HG03520 (cell line): Measurements from ENCODE around the gene FOXP1.

Experiments
- ATAC-seq: cut with Tn5 transposase; IDR thresholded peaks from one replicate; pipeline ENCODE4 v1.9.1; 2021; ENCODE audit warnings: mild to moderate bottlenecking, moderate library complexity; ENCODE audit not compliant: unreplicated experiment

FOXP1 gene

DNA sequence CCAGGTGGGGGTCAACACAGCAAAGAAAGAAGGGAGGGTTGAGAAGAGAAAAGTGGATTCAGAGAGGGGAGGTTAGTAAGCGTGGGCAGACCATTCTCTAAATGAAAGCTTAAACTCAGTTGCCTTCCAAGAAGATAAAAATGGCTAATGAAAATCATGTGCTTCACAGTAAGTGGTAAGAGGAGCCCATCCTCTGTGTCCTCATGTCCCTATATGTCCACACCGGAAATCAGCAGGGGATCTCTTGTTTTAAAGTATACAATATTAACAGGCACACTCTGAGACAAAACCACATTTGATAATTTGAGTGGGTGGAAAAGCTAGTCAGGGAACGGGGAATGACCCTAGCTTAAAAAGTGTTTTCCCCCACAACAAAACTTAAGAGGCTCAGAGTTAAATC lies 4.4 kb upstream of the FOXP1 start:
- no peak for ATAC-seq

DNA sequence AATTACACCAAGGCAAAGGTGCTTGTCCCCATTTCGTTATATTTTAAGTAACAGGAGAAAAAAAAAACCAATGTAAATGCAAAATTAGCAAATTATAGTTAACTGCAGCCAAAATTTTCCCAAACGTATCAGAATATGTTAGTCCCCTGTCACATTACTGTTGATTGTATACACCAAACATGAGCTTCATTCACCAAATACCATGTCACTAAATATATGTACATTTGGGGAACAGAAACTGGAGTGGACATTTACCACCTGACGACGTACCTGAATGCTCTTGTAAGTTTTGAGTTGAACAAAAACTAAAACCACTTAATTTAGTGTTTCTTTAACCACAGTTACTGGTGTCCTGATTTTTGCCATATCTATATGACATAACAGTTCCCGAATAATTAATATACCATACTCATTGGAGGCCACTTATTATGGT lies 3.3 kb upstream of the FOXP1 start:
- no peak for ATAC-seq

DNA sequence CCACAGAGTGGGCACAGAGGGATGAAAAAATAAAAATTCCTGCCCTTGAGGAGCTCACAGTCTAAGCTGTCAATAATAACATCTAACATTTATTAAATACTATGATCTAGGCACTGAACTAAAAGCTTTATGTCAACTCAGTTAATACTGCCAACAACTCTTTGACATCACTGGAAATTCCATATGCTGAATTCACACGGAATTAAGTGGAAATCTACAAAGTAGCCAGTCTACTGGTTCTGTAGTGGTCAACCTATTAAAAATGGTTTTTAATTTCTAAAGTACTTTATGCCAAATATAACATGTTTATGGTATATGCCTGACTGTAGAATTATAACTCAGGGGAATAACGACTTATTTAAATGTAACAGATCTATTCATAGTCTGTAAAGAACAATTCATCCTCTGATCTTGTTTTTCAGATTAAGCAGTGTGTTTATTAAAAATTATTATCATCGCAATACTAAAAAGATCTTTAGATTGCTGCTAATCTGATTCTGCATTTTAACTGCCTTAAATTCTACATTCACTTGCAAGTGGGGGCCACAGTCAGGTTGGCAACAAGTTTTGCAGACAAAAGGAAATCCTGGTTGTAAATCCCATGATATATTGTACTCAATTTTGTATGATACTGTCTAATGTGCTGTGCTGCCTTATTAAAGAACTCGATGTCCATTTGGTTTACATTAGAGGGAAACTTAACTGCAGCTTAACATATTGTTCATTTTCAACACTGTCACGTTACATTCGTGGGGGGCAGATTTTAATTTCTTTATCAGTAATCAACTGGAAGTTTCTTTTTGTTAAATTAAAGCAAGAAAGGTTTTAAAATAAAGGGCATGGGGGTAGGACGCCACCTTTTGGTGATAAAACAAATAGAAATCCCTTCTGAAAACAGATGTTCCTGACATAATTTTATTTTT lies 2.6 kb upstream of the FOXP1 start:
- ATAC-seq: no peak

DNA sequence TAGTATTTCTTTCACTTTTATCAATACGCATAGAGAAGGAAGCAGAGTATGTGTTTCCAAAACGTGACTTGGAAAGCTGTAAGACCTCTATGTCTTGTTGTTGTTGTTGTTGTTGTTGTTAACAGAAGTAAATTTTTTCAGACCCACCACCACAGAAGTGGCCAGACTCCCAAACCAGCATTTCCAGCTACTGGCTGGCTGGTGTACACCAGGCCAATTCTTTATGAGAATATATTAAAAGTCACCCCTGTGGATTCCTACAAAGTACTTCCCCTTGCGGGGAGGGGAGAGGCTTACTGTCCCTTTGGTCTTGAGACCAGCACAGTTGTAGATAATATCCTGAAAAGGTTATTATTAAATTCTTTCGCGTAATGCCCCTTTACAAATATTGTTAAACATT lies 1.6 kb upstream of the FOXP1 start:
- ATAC-seq: no peak

DNA sequence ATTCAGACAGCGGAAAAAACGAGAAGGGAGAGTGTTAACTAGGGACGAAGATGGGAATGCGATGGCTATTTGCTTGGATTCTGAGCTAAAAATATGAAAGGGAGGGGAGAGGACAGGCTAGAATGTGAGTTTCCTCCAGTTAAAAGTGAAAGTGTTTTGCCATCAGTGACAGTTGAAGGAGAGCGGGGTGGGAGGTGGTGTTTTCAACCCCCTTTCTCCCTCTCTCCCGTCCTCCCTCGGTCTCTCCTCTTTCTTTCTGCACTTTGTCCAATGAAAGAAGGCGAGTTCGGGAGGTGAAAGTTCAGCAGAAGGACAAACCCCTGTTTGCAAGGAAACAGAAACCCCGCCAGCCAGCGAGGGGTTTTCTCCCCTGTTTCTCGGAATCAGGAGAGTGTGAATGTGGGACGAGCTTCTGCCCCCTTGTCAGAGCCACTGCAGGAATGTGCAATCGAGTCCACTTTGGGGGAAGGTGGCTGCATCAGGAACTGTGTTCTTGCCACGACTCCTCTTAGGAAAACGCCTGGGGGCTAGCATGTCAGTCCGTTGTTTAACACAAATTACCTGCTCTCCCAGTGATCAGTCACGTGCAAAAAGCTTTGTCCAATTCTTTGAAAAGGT lies 975 bp upstream of the FOXP1 start:
- no peak for ATAC-seq

DNA sequence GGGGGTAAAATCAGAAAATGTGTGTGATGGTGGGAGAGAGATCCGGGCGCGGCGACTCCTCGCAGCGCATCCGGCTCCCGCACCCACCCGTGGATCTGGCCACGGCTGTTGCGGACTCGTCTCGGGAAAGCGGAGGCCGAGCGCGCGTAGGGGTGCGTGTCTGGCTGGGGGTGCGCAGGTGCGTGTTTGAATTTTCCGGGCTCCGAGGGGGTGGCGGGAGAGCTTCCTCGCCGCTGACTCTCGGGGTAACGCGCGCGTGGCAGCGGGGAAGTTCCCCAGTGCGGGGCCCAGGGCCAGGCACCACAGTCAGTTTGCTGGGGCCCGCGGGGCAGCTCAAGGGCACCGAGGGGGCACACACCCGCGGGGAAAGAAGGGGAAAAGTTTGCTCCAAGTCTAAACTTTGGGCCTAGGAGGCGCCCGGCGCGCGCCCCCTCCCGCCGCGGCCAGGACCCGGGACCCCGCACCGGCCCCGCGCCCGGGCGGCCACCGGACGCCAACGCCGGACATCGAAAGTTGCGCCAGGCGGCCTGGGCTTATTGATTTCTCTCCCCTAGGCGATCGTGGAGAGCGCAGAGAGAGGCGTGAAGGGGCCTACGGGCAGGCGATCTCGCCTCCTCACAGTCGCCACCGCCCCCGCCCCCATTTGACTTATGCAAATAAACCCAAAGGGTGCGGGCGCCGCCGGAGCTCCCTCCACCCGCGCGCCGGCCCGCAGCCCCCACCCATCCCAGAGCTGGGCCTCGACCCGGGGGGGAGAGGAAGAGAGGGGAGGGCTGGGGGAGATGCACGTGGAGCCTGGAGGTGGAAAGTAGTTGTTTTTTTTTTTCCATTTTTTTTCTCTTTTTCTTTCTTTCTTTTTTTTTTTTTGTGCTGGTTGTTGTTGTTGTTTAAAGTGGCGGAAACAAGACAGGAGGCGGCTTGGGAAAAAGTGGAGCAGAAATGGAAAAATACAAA lies 639 bp downstream of the FOXP1 start:
- no peak for ATAC-seq

DNA sequence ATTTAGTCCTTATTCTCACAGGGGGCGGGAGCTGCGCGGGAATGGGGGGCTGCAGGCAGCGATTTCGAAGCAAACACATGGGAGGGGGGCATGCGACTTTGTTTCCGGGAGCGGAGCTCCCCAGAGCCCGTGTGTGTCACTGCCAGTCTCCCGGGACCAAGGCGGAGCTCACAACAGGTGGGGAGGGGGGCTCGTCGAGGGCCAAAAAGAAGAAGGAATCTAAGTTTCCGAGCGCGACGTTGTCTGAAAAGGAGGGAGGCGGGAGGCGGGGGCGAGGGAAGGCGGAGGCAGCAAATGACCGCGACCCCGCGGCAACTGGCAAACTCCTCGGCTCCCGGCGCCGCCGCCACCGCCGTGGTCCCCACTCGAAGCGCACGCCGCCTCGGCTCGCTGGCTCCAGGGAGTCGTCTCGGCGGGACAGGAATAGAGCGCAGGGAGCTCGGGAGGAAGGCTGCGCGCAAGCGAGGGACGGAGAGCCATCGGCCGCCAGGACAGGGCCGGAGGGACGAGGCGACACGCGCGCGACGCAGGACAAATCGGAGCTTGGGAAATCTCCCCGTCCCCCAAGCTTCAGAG lies 1.4 kb downstream of the FOXP1 start:
- ATAC-seq: no peak

DNA sequence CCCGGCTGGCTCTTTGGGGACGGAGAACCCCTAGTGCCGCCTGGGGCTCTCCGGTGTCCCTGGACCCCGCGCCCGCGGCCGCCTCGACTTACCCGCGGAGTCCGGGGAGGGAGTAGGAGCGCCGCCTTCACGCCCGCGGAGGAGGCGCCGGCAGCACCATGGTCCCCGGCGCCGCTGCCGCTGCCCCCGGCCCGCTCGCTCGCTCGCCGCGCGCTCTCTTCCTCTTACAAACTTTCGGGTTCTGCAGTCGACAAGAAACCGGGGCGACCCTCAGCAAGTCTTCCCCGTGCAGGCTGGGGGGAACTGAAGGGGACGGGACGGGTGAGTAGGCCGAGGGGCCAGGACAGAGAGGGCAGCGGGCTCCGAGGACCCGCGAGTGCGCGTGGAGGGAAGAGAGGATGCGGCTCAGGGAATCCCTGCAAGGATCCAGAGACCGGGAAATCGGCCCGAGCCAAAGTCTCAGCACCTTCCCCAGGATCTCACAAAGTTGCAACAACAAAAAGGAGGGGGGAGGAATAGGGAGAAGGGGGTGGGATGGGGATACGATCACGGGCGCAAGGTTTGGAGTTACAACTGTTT lies 2.0 kb downstream of the FOXP1 start:
- no peak for ATAC-seq

DNA sequence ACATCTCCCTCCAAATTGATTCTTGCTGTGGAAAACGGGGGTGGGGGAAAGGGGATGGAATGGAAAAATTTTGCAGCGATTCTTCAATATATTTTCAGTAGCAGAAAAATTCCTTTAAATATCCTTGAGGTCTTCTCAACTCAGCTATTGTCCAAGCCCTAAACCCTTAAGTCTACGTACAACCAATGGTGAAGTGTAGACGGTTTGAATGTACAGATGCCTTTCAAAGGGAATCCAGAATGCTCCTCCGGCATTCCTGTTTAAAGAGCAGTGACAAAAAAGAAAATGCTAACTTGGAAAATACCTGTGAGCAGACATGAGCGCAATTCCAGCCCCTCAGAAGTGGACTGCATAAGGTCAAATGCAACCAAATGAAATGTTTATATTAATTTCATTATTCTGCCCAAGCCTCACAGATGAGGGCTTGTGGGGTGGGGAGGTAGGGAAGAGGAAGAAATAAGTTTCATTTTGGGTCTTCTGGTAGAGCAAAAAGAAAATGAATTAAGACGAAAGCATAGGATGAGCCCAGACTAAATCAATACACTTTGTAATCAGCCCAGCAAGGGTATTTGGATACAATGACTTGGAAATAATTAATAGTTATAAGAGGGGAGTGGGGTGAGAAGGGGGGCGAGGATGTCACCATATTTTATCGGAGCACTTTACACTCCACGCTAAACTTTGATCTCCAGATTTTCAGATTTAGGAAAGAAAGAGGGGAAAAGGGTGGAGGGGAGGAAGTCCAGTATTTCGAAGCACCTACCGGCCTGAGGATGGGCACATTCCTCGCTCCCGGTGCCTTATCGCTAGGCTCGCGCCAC lies 2.7 kb downstream of the FOXP1 start:
- no peak for ATAC-seq

DNA sequence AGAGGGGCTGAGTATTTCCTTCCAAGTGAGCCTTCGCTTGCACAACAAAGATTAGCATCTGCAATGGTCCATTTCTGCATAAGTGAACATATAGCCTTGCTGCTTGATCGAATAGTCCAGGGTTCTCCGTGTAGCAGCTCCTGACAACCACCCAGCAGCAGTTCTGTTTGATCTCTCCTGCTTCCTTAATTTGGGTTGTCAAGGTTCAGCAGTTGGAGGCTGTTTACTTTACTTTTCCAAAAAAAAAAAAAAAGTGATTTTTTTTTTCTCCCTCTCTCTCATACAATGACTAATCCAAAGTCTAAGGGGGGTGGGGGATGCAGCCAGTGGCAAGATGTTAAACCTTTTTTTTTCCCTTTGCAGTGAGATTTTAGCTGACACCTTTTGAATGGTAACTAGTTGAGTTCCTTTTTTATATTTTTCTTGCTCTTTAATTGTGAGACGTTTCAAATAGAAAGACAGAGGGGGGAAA lies 3.6 kb downstream of the FOXP1 start:
- ATAC-seq: no peak

DNA sequence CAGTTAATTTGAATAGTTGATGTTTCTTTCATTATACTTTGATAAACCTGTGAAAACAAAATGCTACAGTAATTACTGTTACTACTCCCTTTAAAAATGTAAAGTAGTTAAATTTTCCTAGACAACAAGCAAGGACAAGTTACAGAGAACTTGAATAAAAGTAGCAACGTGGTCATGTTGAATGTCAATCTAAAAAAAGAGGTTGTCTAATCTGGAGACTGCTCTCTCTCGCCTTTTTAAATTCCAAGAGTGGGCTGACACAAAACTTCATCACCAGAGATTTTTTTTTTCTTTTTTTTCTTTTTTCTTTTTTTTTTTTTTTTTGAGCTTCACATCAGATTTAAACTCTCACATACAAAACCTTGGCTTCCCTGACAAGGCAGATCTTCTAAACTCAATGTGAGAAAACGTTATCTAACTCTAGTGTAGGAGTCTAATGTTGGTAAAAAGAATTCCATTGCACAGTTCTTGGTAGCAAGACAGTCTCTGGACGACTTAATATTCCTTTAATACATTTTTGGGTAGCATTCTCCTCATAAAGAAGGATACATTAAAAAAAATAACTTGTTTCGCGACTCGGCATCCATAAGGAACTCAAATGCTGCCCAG lies 4.1 kb downstream of the FOXP1 start:
- ATAC-seq: no peak

DNA sequence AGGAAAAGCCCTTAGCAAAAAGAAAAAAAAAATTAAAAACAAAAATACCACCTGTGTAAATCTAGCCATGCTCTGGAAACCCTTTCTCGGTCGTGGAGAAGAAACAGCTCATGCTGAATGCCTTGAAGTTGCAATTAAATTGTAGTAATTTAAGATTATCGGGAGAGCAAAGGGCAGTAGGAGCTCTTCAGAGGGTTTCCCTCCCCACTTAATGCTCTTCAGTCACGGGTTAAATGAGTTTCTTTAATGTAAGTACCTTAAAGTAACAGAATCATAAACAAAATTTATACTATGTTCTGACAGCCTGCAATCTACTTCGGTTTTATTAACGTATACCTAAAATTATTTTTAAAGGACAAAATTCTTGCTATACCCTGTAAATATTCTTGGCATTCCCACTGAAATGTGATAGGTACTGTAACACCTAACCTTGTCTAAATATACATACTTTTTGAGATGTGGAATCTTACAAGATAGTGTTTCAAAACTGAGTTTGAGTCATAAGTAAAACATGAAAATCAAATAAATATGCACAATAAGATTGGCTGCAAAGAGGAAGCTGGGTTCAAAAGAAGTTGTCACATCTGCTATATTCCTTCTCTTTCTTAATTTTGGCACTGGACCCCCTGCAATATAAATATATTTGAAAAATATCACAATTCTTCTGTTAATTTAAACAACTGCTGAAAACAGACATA lies 5.3 kb downstream of the FOXP1 start:
- ATAC-seq: no peak

DNA sequence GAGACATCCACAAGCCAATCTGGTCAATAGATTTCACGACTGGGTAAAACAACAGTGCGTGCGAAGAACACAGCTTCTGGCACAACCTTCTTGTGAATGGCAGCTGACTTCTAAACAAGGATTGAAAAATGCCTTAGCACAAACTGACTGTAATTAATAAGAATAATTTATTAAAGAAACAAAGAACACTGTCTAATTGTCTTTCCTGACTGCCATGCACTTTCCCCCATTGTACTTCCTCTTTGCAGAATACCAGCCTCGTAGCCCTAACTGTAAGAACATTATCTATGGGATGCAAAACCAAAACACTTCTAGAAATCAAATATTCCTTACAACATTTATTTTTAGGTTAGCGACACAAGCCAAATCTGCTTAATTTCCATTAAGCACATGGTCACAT lies 6.5 kb downstream of the FOXP1 start:
- ATAC-seq: no peak

DNA sequence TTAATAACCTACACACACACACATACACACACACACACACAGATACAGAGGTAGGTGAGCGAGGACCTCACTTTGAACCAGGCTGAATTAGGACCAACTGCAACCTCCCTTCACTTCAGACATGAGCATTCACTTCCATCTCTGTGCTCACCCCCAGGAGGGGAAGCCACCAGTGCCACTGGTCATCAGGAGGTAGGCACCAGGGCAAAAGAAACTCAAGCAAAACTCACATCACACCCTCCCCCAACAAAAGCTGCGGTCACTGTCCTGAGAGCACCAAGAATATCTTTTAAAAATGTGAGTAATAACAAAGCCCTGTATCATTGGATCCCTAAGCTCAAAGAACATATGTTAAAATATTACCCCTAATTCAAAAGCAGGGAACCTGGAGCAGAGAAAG lies 8.1 kb downstream of the FOXP1 start:
- no peak for ATAC-seq

DNA sequence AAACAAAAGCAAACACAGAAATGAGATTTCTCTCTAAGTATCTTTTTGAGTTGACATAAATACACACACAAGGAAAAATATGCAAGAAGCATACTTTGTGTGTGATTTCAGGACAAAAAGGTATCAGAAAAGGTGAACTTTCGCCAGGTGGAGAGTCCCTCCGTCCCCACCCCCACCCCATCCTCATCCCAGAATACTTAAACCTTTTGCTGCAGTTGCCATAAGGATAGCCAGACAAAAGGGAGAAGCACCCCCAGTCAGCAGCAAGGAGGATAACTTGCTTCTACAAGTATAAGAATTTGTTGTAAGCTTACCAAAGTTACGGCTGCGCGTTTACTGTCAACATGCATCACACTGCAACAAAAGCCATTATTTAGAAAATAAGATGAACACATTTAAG lies 10.3 kb downstream of the FOXP1 start:
- ATAC-seq: no peak

DNA sequence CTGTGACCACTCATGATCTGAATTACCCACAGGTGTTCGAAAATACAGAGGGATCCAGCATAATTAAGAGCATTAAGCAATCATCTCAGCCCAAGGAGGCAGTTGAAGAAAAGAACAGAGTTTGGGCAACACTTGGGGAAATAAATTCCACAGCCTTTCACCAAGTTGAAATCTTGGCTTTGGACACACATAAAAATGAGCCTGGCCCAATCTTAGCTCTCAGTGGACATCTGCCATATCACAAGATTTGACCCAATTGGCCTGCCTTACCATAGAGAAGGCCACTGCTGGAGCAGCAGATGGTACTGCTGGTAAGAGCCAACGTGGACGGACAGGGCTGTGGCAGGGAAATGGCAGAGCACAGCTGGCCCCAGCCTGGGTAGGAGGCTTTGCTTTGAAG lies 13.0 kb downstream of the FOXP1 start:
- no peak for ATAC-seq

DNA sequence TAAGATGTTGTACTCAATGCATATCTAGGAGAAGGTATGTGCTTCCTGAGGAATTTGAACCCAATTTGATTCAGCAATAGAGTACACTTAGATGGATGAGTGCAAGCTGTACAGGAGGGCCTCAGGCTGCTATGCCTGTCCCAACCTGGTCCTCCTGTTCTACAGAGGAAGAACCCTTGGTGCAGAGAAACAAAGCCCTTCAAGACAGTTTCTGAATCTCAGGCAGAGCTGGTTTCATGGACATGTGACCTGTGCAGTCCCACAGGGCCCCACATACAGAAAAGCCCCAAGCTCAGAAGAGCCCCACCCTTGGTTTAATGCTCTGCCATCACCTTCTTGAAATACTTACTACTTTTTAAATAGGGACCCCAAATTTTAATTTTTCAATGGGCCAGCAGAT lies 15.3 kb downstream of the FOXP1 start:
- ATAC-seq: no peak

DNA sequence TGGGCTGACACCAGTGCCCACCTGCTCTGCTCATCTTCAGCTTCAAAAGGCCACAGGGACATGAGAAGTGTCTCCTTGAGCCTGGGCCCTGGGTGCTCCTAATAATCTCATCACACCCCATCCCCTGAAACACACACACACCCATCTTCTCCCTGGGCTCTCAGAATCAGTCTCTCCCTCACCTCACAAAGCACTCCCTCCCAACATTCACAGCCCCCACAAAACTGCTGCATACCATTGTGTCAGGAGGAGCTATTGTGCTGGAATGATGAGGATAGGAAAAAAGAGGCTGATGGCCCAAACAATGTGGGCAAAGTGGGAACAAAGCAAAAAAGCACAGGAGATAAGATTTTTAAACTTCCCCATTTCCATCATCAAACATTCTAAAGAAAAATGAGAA lies 16.8 kb downstream of the FOXP1 start:
- ATAC-seq: no peak

DNA sequence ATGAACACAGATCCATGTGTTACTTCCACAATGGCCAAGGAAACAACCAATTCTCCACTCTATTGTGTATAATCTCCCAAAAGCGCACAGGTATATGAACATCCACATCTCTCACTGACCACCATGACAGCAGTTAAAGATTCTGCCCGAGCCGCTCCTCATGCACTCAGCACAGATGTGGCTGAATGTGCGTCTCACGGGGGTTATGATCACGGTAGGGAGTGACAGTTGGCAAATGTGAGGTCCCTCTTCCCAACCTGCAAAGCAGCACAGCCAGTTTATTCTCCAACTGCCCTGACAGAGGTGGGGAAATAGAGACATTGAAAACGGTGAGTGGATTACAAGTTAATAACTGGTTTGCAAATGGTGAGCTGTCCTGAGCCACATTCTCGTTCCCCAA lies 17.6 kb downstream of the FOXP1 start:
- no peak for ATAC-seq
